Stimulated activated CD4-positive, alpha-beta T cell treated with anti-CD3 and anti-CD28 coated beads, Interleukin-1b, Interleukin-23, amount 100 ng/mL, for 1 hour (primary cell): ENCODE results near the gene FMO2.

Experiments
- DNase-seq, 2 donors: peaks; one replicate each; pipeline ENCODE4 v3.0.0-alpha.2; 2020; ENCODE audit warnings: low read depth in 2 of 2

Gene FMO2

DNA sequence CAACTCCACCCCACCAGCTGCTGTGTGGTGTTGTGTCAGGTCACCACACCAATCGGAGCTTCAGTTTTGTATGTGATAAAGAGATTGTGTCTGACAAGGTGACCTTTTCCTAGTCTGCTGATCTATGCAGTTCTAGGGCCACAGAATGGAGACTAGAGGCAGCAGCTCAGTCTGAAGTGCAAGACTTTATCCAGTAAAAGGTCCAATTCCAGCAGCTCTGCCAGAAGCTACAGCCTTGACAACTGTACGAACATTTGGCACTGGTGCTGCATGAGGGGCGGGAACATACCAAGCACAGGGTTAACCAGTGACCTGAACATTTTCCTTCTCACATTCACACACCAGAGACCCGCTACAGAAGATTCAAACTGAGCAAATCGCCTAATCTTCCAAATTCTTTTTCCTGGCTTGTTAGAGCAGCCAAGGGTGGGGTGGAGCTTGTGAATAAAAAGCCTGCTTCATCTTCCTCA lies 72.5 kb downstream of the FMO2 start:
- DNase-seq, result no peak

DNA sequence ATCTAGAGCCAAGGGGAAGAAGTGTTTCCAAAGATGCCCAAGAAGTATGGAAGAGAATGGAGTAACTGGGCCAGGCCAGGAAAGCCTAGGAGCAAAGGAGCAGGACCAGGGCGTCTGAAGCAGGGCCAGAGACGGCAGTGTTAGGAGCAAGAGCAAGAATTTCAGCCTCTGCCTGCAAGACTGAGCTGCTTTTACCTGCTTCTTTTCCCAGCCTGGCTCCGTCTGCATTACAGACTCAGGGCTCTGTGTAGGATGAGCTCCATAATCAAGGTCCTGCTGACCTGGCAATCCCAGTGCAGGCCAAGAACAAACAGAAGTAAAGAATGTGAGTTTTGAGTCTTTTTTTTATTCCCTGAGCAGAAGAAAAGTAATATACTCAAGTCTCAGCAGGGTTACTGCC lies 73.3 kb downstream of the FMO2 start:
- no peak for DNase-seq

DNA sequence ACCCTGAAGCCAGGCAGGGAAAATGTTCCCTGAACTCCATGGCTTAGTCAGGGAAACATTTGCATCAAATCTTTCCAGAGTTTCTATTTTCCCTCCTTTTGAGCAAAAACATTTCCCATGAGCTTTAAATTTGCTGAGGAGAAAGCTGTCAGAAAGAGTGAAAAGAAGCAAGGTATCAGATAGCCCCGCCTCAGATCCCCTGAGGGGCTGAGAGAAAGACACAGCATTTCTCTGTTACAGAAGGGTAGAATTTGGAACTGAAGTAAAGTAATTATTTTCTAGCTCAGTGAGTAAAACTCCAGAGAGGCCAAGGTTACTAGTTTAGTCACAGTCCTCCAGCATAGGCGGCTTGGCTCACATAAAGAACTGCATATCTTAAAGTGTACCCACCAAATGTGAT lies 73.8 kb downstream of the FMO2 start:
- no peak for DNase-seq
